ENCODE data around the gene NR4A3.

Gene NR4A3

DNA sequence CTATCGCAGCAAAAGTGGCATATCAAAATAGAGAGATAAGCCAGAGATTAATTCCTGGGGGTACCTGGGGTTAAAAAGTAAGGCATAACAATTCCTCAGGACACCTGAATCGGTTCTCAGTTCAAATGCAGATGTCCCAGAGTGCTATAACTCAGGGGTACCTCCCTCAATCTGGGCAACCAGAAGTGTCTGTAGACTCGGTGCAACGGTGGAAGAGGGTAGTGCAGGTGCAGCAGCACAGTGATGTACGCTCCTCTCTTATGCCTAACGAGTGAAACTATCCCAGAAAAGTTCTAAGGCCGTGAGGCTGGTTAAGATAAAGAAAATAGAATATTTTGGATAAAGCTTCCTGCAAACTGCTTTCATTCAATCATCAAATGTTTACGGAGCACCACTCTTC, 7.9 kb upstream of the NR4A3 start:
- H3F3A ChIP-seq (ENCODE audit: insufficient read depth, low read length) = peaks cover 7% of the 10 kb centered on the region
- peaks cover 6% of the 10 kb centered on the region for H3K4me1 ChIP-seq (ENCODE audit: low read length)
- no peak overlapping the region for H3K4me3 ChIP-seq (ENCODE audit: low read length)
- H3K27ac ChIP-seq (ENCODE audit: low read length) = no peak overlapping the region
- no peaks in the 10 kb centered on the region for H3K9me2 ChIP-seq (replicated peaks; ENCODE audit: insufficient read depth, low read length)
- no peaks in the 10 kb centered on the region for H3K36me3 ChIP-seq (replicated peaks; ENCODE audit: insufficient read depth, low read length)
- no peaks in the 10 kb centered on the region for H3K27me3 ChIP-seq (replicated peaks; ENCODE audit: insufficient read depth, low read length)
- no peaks in the 10 kb centered on the region for H3K79me2 ChIP-seq (ENCODE audit: low read length)
- H3K9ac ChIP-seq (ENCODE audit: low read length) = no peak overlapping the region
- no peak for TF ChIP-seq EZH2phosphoT487 (IDR thresholded peaks at IDR 0.05; ENCODE audit: low read length)
- no peak for TF ChIP-seq EZH2 (optimal IDR thresholded peaks at IDR 0.05; ENCODE audit: low read depth, low read length)
- TF ChIP-seq, protein P1, sequence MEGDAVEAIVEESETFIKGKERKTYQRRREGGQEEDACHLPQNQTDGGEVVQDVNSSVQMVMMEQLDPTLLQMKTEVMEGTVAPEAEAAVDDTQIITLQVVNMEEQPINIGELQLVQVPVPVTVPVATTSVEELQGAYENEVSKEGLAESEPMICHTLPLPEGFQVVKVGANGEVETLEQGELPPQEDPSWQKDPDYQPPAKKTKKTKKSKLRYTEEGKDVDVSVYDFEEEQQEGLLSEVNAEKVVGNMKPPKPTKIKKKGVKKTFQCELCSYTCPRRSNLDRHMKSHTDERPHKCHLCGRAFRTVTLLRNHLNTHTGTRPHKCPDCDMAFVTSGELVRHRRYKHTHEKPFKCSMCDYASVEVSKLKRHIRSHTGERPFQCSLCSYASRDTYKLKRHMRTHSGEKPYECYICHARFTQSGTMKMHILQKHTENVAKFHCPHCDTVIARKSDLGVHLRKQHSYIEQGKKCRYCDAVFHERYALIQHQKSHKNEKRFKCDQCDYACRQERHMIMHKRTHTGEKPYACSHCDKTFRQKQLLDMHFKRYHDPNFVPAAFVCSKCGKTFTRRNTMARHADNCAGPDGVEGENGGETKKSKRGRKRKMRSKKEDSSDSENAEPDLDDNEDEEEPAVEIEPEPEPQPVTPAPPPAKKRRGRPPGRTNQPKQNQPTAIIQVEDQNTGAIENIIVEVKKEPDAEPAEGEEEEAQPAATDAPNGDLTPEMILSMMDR (IDR thresholded peaks at IDR 0.05; ENCODE audit: low read length) = no peak
- no peak for DNase-seq
- H4K20me1 ChIP-seq (ENCODE audit: insufficient read depth, low read length) = no peaks in the 10 kb centered on the region
- H3K4me2 ChIP-seq (ENCODE audit: low read depth, low read length) = no peak overlapping the region
- H2AFZ ChIP-seq (ENCODE audit: low read length) = no peak overlapping the region
- H3K9me3 ChIP-seq (replicated peaks; ENCODE audit: insufficient read depth, low read length) = no peaks in the 10 kb centered on the region

DNA sequence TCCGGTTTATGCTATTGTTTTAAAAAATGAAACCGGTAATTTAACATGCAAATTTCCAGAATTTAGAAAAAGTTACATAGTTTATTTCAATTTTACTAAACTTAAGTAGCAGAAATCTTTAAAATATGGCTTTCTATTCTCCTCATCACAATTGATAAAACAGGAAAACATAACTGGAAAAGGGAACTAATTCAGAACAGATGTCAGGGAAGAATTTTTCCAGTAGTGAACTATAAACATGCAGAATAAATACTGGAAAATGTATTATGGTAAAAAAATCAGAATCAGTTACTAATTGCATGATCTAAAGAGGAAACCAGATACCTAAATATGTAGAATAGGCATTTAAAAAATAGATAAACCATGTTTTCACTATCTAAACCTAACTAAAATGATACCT, 7.3 kb upstream of the NR4A3 start:
- H3K79me2 ChIP-seq (ENCODE audit: low read length) = no peaks in the 10 kb centered on the region
- TF ChIP-seq, protein P1 (IDR thresholded peaks at IDR 0.05; ENCODE audit: low read length) = no peak
- TF ChIP-seq EZH2 (optimal IDR thresholded peaks at IDR 0.05; ENCODE audit: low read depth, low read length) = no peak
- no peak for TF ChIP-seq EZH2phosphoT487 (IDR thresholded peaks at IDR 0.05; ENCODE audit: low read length)
- H3K36me3 ChIP-seq (replicated peaks; ENCODE audit: insufficient read depth, low read length) = no peaks in the 10 kb centered on the region
- no peak overlapping the region for H2AFZ ChIP-seq (ENCODE audit: low read length)
- peaks cover 7% of the 10 kb centered on the region for H3K4me1 ChIP-seq (ENCODE audit: low read length)
- H3K4me2 ChIP-seq (ENCODE audit: low read depth, low read length) = no peak overlapping the region
- DNase-seq = no peak
- H4K20me1 ChIP-seq (ENCODE audit: insufficient read depth, low read length) = no peaks in the 10 kb centered on the region
- no peaks in the 10 kb centered on the region for H3K27me3 ChIP-seq (replicated peaks; ENCODE audit: insufficient read depth, low read length)
- no peaks in the 10 kb centered on the region for H3K9me2 ChIP-seq (replicated peaks; ENCODE audit: insufficient read depth, low read length)
- no peak overlapping the region for H3K27ac ChIP-seq (ENCODE audit: low read length)
- peaks cover 11% of the 10 kb centered on the region for H3F3A ChIP-seq (ENCODE audit: insufficient read depth, low read length)
- H3K4me3 ChIP-seq (ENCODE audit: low read length) = no peak overlapping the region
- H3K9ac ChIP-seq (ENCODE audit: low read length) = no peak overlapping the region
- no peaks in the 10 kb centered on the region for H3K9me3 ChIP-seq (replicated peaks; ENCODE audit: insufficient read depth, low read length)

DNA sequence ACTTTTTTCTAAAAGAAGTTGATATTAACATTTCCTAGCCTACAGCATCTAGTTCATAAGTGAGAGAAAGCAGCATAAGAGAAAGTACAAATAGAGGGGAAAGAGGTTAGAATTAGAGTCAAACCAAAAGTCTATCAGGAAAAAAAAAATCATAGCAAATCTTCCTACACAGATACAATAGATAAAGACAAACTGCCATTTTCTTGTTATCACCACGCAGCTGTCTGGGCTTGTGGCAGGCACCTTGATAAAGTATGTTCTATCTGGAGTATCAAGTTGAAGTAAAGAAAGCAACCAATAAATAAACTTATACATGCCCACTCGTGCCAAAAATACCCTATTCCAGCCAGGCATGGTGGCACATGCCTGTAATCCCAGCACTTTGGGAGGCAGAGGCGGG, 5.3 kb upstream of the NR4A3 start:
- H3K9me3 ChIP-seq (replicated peaks; ENCODE audit: insufficient read depth, low read length) = no peaks in the 10 kb centered on the region
- H3K4me2 ChIP-seq (ENCODE audit: low read depth, low read length) = no peak overlapping the region
- no peaks in the 10 kb centered on the region for H3K36me3 ChIP-seq (replicated peaks; ENCODE audit: insufficient read depth, low read length)
- H3K9me2 ChIP-seq (replicated peaks; ENCODE audit: insufficient read depth, low read length) = no peaks in the 10 kb centered on the region
- no peak for DNase-seq
- TF ChIP-seq EZH2phosphoT487 (IDR thresholded peaks at IDR 0.05; ENCODE audit: low read length) = no peak
- TF ChIP-seq, protein P1 (IDR thresholded peaks at IDR 0.05; ENCODE audit: low read length) = no peak
- no peak for TF ChIP-seq EZH2 (optimal IDR thresholded peaks at IDR 0.05; ENCODE audit: low read depth, low read length)
- no peak overlapping the region for H3K4me3 ChIP-seq (ENCODE audit: low read length)
- H3K4me1 ChIP-seq (ENCODE audit: low read length) = peaks cover 7% of the 10 kb centered on the region
- H3K27me3 ChIP-seq (replicated peaks; ENCODE audit: insufficient read depth, low read length) = no peaks in the 10 kb centered on the region
- H3K9ac ChIP-seq (ENCODE audit: low read length) = no peak overlapping the region
- H2AFZ ChIP-seq (ENCODE audit: low read length) = no peak overlapping the region
- H3F3A ChIP-seq (ENCODE audit: insufficient read depth, low read length) = peaks cover 25% of the 10 kb centered on the region
- no peak overlapping the region for H3K27ac ChIP-seq (ENCODE audit: low read length)
- no peaks in the 10 kb centered on the region for H3K79me2 ChIP-seq (ENCODE audit: low read length)
- H4K20me1 ChIP-seq (ENCODE audit: insufficient read depth, low read length) = no peaks in the 10 kb centered on the region
